Heart left ventricle (tissue), 13 donors: ENCODE results near the gene SDR39U1.

Source experiments
- CTCF ChIP-seq, 12 donors: fragments of 200-600 bp; sonication (generic) in 4 of 12; IDR thresholded peaks; one replicate each; pipeline versions ENCODE4 v1.5.0 to v1.8.0; 2018 to 2022; ENCODE audit warnings: antibody characterized with exemption in 12 of 12, mild to moderate bottlenecking in 5 of 12
- POLR2A ChIP-seq, 2 donors: fragments of 450-650 bp; IDR thresholded peaks; one replicate each; pipeline ENCODE4 v1.6.1; 2017; ENCODE audit warnings: antibody characterized with exemption in 2 of 2, mild to moderate bottlenecking in 2 of 2, moderate library complexity in 2 of 2
- donor health status: ischemic (EF 13 %, LVEDD 7.1; RV severe dilation, severe dysfunction).
- donor health status: DM: no; HTN: yes; CAD: no.
- donor health status: DM: no; HTN: no; CAD: no.
- donor health status: ischemic (EF 25% LVEDD 6.9; RV normal size, moderate dysfunction).
- donor health status: ischemic (EF 25% LVEDD 5.7; RV mildly dilated, moderate dysfunction).
- donor health status: ischemic (EF 35%, LVEDD 5.7; RV mildly dilated, moderate dysfunction).
- donor health status: nonischemic (EF 11% LVEDD 7.7; RV severe dilation, severe dysfunction).
- donor health status: DM: yes; HTN: yes; CAD: no.
- donor health status: PGD.
- donor health status: ischemic (EF 29% LVEDD 5.4; RV normal size, mild dysfunction).
- donor health status: nonischemic (EF 23%, LVEDD 6.1; RV moderate dilation, normal function).

- TF ChIP-seq CTCF (IDR thresholded peaks at IDR 0.05) (no peak), POLR2A (IDR thresholded peaks at IDR 0.05) (no peak)
These were observed 41.2 kb upstream of the SDR39U1 start for GRCh38 chr14:24483604-24484252.
